SW 1271 (cell line): ENCODE data around the gene HS6ST3.
"Not testable (repeated sequence)": the region's sequence is repeated elsewhere in the genome, so short reads cannot be mapped to it uniquely, and the experiment has no call there.

Experiments
- DNase-seq, 2 experiments: peaks; one replicate each; lab custom pipeline; 2025; lab: John Stamatoyannopoulos, UW

Gene HS6ST3

DNA sequence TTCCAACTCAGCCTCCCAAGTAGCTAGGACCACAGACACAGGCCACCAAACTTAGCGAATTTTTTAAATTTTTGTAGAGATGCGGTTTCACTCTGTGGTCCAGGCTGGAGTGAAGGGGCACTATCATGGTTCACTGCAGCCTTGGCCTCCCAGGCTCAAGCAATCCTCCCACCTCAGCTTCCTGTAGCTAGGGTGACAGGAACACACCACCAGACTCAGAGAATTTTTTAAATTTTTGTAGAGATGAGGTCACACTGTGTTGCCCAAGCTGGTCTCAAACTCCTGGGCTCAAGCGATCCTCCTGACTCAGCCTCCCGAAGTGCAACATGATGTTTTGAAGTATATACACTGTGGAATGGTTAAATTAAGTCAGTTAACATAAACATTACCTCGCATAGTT, 640.8 kb downstream of the HS6ST3 start:
- DNase-seq, result no peak

DNA sequence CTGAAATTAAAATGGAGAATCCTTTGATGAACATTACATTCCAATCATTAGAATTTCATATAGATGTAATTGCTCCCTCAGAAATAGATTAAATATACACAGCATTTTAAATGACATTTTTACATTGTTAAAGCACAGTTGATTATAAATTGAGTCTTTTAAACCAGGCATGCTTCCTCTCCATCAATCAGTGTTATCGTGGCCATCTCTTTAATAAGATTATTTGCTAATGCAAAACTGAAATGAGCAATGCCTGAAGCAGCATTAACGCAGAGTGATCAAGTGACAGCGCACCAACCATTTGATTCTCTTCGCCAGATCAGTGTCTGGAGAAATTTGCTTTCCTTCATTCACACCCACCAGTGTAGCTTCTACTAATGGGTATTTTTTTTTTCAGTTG, 644.6 kb downstream of the HS6ST3 start:
- DNase-seq, result no peak

DNA sequence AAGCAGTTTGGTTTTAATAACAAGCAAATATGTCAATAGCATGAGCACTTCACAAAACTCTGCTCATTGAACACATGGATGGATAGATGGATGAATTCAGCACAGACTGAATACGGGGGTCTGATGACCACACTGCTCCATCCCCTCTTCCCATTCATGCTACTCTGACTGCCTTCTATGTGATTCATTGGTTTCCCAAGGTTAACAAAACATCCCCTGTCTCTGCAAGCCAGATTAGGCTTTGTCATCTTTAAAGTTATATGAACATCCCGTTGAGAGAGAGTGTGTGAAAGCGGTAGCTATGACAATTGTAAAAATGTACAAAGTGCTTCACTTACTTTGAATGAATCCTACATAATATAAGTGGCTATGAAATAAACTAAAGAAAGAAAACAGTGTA, 651.9 kb downstream of the HS6ST3 start:
- DNase-seq, result no peak

DNA sequence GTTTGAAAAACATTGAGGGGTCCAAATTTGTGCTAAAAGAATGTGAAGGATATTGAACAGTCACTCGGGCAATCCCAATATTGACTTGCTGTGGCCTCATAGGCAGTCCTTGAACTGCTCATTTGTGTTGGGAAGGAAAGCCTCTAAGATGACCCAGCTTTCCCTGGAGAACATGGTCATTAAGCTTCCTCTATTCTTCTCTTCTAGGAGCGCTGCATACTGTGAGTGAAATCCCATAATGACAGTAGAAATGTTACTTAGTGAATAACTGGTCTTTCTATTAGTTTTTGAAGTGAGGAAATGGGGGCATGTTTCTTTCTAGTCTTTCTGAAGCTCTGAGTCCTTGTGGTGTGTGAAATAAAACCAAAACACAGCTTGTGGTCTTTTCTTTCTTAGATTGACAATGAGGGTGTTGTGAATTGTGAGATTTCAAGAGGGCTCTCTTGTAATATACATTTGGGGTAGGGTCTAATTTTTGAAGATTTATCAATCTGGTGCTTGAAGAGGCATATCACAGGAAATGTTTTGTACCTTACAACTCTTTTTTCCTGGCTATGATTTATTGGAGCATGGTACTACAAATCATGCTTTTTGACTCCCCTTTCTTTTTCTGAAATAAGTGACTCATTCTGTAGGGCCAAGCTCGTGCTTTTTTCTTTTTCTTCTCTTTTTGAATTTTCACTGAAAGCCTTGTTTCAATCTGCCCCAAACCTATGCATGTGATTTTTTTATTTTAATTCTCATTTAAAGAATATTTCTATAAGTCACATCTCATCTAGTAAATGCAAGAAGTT, 653.6 kb downstream of the HS6ST3 start:
- DNase-seq, result no peak

DNA sequence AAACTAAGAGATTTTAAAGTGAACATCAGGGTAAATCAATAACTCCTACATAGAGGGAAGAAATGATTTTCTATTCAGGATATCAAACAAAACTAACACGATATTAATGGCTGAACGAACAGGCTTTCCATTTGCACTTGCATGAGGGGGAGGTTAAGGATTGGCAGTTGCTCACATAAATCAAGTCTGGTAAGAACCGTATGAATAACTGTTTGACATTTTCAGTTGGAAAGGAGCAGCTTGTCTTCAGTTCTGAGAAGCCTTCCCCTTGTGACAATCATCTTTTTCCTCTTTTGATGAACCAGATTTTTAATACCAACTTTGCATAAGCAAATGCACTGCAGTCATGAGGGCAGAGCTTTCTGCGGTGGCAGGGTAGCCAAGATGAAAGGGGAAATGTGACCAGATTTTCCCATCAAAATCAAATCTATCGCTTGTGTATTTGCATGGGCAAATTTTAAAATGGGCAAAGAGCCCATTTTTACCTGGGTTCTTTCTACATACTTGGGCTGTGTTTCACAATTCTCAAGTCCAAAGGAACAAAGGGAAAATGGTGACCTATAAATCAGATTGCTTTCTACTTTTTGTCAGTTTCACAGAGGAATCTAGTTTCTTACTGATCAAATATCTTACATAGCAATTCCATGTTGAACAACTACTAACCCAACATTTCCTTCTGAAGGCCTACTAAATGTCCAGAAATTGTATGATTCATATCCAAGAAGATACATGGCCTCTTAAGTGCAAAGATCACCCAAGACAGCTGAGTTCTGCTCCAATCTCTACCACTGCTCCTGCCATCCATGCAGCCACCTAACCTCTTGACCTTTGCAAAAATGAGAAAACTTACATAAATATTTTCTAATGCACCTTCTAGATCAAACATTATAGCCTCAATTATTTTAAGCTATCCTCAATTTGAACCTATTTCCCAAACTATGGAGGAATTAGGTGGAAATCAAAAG, 654.7 kb downstream of the HS6ST3 start:
- DNase-seq, result no peak

DNA sequence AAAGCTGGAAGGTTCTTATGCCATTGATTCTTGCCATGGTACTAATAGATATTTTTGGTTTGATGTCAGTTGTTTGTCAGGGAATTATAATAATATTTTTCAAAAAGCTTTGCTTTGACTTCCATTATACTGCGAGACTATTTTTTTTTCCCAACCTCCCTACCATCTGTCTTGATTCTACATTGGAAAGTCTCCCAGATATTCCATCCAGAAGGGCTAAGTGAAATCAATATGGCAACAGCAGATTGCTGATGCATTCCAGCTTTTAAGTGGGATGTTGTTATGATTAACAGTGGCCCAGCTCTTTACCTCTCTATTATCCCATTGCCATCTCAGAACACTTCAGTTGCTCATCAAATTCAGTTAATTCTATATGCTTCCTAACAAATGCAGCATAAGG, 657.0 kb downstream of the HS6ST3 start:
- DNase-seq, result no peak

DNA sequence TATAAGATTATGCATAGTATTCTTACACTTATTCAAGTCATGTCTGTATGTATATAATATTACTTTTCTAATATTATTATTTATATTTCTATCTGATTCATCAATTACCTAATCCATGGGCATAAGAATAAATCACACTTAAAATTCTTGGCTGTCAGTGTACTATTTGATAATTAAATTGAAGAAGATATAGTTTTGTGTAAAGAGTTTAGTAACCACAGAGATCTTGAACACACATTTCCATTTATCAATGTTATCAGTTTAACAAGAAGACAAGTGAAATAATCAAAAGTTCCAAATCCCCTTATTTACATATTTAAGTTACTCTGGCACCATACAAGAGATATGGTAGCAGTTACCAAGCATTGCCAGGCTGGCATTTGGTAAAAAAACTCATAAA, 659.9 kb downstream of the HS6ST3 start:
- no peak for DNase-seq

DNA sequence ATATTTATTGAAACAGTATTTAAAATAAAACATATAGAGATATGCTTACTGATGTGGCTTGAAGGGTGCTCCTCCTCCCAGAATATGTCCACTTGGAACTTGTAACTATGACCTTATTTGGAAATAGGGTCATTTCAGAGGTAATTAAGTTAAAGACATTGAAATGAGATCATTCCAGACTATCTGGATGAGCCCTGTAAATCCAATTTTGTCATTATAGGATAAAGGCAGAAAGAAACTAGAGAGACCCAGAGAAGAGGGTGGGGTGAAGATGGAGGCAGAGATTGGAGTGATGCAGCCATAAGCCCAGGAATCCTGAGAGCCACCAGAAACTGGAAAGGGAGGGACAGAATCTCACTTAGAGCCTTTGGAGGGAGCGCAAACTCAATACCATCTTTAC, 661.2 kb downstream of the HS6ST3 start:
- DNase-seq, result no peak

DNA sequence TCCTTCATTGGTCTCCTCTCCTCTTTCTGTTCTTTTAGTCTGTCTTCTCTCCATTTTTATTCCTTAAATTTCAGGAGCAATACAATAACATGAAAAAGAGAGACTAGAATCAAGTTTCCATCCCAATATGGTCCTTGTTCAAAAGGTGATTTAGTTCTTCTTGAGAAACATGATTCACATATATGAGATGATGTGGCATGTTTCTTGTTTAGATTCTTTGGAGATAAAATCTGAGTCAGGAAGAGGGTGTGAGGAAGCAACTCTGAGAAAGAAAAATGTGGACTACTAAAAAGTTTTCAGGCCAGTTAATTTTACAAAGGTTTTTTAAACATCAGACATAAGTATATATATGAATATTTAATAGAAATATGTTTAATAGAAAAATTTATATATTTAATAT, 673.0 kb downstream of the HS6ST3 start:
- no peak for DNase-seq

DNA sequence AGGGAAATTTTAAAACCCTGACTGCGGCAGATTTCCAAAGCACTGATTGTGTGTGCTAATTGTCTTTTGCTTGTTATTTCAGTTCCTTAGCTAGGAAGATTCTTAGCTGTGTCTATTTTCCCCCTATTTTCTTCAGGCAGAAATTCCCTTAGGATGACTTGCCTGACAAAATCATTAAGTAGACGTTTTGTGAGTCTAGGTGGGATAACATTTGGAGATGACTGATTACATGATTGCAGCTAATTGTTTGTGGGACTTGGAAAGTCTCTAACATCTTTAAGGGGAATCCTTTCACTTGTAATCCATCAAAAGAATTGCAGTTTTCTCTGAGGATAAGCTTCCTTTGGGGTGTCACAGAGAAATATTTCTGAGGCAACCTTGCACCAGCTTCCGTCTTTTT, 676.4 kb downstream of the HS6ST3 start:
- DNase-seq, result no peak

DNA sequence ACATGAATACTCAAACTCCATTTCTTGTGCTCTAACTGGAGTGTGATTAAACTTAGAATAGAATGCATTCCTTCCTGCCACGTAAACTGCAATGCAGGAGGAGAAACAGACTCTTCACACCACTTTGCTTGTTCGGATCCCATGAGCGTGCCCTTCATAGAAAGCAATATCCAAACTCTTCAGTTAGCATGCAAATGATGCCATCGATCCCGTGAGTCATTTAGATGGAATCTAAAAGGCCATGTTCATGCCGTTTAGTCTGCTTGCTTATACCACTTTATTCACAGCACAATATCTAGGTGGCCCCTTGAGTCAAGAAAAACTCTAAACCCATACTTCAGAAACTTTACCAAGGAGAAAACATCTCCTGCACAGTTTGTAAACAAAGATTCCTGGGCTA, 678.6 kb downstream of the HS6ST3 start:
- no peak for DNase-seq

DNA sequence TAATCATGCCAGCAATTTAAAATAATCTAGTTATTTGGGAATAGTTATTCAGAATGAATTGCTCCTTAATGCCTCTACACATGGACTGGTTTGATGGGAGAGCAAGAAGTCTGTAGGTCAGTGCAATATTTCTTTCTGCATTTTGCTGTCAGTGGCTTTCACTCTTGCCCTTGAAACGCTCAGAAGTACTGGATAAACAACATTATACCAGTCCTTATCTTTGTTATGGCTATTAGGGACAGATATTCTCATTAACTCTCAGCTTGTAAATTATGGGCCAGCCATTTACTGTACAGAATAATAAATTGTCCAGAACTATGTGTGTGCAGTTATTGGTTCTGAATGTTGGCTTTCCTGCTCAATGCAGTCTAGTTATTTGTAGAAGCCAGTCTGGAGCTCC, 680.0 kb downstream of the HS6ST3 start:
- DNase-seq, result no peak

DNA sequence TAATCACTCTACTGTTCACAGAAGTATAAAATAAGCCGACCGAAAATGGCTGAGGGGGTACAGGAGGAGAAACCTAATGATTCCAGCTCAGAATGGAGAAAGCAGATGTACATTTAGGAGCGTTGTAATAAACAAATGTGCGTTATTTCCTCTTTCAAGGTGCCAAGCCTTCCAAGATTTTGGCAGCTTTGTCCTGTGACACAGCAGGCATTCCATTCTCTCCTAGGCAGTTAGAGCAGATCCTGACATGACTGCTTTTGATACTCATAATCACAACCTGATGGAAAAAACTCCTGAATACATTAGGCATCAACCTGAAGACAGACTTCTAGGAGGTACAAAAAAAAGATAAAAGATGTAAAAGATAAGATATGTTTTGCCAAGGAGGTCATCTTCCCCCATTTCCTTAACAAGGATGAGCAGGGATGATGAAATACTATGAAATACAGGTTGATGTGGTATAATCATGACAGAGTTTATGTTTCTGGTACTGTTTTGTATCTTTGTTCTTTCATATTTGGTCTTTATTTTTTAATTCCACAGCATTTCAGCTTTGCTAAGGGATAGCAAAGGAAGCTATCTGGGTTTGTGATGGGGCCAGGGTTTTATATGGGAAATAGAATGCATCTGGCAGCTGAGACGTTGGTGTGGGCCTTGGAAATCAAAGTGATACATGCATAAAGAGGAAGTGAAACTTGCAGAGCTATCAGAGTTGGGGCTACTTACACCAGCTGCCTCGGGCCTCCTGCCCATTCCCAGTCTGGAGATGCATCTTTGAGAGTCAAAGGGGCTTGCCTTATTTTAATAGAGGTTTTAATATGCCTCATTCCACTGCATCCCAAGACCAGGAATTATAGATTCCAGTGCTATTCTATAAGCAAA, 681.8 kb downstream of the HS6ST3 start:
- DNase-seq, result no peak

DNA sequence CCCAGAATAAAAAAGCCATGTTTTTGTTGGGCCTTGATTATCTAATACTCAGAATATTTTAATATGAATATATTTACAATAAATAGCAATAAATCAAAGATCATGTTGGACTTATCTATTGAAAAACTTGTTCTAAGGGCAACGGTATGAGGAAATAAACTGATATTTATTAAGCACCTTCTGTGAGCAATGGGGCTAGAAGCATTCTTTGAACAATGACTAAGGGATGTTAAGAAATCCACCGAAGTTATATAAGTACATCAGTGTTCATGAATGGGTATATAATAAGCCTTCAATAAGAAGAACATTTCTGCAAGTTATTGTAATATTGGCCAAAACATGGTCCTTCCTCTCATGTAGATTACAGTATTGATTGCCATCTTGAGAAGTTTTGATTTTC, 682.5 kb downstream of the HS6ST3 start:
- DNase-seq, result no peak

DNA sequence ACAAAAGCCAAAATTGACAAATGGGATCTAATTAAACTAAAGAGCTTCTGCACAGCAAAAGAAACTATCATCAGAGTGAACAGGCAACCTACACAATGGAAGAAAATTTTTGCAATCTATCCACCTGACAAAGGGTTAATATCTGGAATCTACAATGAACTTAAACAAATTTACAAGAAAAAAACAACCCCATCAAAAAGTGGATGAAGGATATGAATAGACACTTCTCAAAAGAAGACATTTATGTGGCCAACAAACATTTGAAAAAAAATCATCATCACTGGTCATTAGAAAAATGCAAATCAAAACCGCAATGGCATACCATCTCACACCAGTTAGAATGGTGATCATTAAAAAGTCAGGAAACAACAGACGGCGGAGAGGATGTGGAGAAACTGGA, 688.4 kb downstream of the HS6ST3 start:
- not testable (repeated sequence) for DNase-seq

DNA sequence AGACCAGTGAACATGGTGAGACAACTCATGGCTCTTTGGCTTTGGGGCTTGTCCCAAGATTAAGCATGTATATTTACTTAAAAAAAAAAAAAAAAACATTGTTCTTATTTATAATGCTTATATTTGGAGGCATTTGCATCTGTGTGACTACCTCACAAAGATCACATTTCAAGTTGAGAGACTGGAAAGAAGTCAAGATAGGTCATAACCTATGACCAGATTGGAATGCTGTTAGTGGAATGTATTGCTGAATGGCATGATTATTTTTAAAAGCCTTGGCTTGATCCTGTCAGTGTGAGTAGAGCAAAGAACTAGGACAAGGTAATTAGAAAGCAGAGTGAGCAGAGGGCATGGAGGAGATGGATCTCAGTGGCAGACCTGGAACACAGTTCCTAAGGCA, 689.8 kb downstream of the HS6ST3 start:
- no peak for DNase-seq

DNA sequence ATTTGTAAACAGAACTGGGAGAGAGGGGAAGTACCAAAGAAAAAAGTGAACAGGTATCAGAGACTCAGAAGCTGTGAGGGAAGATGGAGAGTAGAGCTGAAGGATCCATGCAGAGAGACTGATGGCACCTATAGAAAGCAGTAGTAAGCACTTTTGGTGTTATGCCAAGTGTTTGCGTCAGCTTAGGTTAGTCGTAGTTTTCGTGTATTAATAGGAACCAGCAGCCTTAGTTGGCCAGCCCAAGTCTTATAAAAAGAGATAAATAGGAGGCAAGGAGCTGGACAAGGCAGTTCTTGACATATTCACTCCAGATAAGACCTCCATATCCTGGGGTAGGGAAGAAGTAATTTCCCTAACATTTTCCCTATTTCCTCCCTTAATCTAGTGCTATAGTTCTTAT, 690.2 kb downstream of the HS6ST3 start:
- no peak for DNase-seq

DNA sequence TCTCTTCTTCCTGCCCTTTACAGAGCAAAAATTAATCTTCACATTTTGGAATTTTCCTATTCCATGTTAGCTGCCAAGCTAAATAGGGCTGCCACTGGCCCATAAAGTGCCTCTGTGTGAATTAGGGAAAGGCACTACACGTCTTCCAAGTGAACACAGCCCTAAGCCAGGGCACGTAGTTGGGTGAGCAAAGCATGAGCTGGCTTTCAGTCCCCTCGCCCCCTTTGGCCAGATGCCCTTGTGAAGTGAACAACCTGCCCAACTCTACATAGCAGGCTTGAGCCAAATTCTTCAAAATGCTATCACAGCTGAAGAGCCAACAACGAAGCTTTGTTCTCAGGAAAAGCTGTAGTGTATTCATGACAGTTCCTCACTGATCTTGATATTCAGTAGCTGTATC, 691.2 kb downstream of the HS6ST3 start:
- DNase-seq, result no peak

DNA sequence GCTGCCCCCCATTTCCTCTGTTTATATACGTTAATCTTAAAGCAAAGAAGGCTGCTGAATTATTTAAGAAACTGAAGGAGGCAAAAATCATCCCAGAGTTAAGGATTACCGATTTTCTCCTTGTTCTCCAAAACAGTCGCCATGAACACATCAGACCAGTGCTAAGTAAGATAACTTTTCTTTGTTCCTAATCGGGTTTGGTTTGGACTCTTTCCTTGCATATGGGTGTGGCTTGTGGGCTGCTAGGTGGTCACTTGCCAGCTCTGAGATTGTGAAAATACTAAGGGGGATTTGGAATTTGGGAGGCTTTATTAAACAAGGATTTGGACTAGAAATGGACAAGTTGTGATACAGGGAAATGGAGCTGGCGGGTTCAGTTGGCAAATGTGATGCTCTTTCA, 692.3 kb downstream of the HS6ST3 start:
- DNase-seq, result no peak

DNA sequence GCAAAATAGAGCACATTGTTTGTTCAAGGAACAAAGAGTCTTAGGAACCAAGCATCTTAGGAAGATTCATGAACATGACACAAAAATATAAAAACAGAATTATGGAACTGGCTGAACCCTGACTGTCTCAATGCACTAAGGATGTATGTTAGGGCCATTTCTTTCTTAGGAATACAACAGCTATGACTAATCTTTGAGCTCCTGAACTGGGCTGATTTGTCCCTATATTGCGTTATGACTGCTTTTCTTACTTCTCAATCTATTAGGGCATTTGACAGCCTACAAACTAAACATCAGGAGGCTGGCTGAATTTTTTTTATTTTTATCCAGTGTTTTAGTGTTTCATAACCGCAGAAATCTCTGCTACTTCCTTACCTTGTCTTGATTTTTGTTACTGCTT, 693.1 kb downstream of the HS6ST3 start:
- DNase-seq, result no peak

DNA sequence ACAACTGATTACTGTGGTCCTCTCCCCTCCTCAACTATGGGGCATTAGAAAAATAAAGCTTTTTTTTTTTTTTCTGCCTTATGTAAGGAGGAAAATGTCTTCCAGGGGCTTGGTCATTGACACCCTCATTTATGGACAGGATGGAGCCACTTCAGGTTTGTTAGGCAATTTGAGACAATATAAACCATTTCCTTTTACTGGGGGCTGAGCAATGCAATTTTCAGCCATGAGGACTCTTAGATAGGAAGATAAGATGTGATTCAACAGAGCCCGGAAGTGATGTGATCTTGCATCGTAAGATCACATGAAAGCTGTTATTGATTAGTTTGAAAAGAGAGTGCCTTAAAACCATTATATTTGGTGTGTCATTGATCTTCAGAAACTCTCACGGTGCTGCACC, 693.6 kb downstream of the HS6ST3 start:
- DNase-seq, result no peak

DNA sequence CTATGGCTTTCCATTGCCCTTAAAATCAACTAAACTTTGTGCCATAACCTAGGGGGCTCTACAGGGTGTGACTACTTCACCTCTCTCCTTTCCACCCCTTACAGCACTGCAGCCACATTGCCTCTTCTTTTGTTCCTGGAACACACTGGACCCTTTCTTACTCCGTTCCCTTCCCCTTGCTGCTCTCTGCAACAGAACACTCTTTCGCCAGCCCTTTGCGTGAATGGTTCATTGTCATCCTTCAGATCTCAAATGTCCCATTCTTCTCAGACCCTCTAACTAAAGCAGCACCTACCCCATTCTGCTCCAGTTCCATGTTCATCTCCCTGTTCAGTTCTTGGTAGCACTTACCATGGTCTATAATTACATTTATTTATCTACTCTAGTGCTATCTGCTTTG, 696.1 kb downstream of the HS6ST3 start:
- no peak for DNase-seq
